GM23248 (cell line): ENCODE results near the gene TUBAL3.

Experiments used
- EZH2 ChIP-seq: fragments of 200-600 bp; sonication (generic); IDR thresholded peaks from 2 replicates; pipeline ENCODE4 v1.6.1; 2018; ENCODE audit warnings: antibody characterized with exemption, mild to moderate bottlenecking; ENCODE audit not compliant: insufficient read depth, poor library complexity, severe bottlenecking
- EZH2phosphoT487 ChIP-seq: fragments of 200-600 bp; sonication (generic); IDR thresholded peaks from 2 replicates; pipeline ENCODE4 v1.6.1; 2018; ENCODE audit warnings: antibody characterized with exemption, moderate library complexity, mild to moderate bottlenecking, low read depth; ENCODE audit not compliant: insufficient read depth

- TF ChIP-seq EZH2phosphoT487, result no peak
- no peak for TF ChIP-seq EZH2
Measured at GRCh38 chr10:5396556-5397300, 7.9 kb downstream of the TUBAL3 start.
